ENCODE data around the gene CSF3. TPM values are rescaled to one million over a fixed set of nuclear protein-coding genes. Genes with fewer than 3 reads are reported as not detected.

Gene CSF3
- total and polyA plus RNA-seq, 2 of the 13 experiments (the other 11 are each of a cell fraction or from before 2014, with no cell fraction given): 0.09 TPM; not detected in 1

DNA sequence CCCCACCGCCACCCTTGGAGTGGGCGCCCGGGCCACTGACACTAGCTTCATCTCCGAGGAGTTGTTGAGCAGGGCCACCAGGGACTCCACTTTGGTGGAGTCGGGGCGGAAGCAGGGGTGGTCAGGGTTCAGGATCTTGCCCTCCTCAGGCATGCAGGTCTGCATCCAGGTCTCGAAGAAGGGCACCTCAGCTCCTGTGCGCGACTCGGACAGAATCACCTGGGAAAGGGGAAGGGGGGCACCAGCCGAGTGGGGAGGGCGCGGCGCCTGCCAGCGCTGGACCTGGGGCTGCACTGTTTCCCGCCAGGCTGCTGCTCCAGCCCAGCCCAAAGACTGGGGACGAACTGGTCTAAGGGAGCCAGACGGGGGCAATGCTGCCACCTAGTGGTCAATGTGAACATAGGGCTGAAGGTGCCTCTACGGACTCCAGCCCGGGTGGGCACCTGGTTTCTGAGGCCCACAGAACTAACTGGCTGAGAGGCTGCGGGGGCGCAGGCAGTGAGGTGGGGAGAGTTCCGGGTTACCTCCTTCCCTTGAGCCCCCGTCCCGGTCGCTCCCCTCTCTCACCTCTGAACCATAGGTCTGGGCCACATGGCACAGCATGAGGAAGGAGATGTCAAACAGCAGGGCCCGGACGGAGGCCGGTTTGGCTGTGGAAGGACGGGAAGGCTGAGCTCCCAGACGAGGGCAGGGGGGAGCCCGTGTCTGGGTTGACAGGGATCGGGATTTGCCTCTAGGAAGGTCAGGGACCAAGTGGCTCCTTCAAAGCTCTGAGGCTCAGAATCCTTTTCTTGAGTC, 11.8 kb downstream of the CSF3 start (continued):
- TF ChIP-seq ZNF317 (CRISPR knock-in tag; IDR thresholded peaks at IDR 0.05) (no peak), MBD4 (IDR thresholded peaks at IDR 0.05; ENCODE audit: borderline replicate concordance, low read length) (no peak), NRL (CRISPR knock-in tag; IDR thresholded peaks at IDR 0.05; ENCODE audit: borderline replicate concordance) (peak; percentile 76; the same call in 1 of the 2 replicates), ZNF468 (CRISPR knock-in tag; IDR thresholded peaks at IDR 0.05) (no peak), ATAD3A (CRISPR knock-in tag; IDR thresholded peaks at IDR 0.05) (no peak), TOPORS (CRISPR knock-in tag; IDR thresholded peaks at IDR 0.05) (no peak), CCAR2 (optimal IDR thresholded peaks at IDR 0.05; ENCODE audit: low read depth, low read length) (no peak), FOXP1 (IDR thresholded peaks at IDR 0.05) (no peak), FOXP1 (CRISPR knock-in tag; IDR thresholded peaks at IDR 0.05) (no peak), TAF15 (IDR thresholded peaks at IDR 0.05; ENCODE audit: low read depth, low read length, poor library complexity, severe bottlenecking) (no peak), ZNF354B (CRISPR knock-in tag; IDR thresholded peaks at IDR 0.05) (no peak), TEAD3 (CRISPR knock-in tag; optimal IDR thresholded peaks at IDR 0.05; ENCODE audit: borderline replicate concordance) (peak; percentile 20), SMC3 (IDR thresholded peaks at IDR 0.05; ENCODE audit: low read length) (peak; percentile 69), TRIM24 (CRISPR knock-in tag; IDR thresholded peaks at IDR 0.05) (no peak), HMGA1 (CRISPR knock-in tag; conservative IDR thresholded peaks at IDR 0.05) (no peak), TMF1 (CRISPR knock-in tag; IDR thresholded peaks at IDR 0.05; ENCODE audit: low read depth) (0 out of 2 replicates have a peak, but pooled peaks have one; percentile 28), HNRNPLL (IDR thresholded peaks at IDR 0.05; ENCODE audit: low read depth, low read length, poor library complexity, severe bottlenecking) (peak; percentile 45), CHCHD3 (CRISPR knock-in tag; IDR thresholded peaks at IDR 0.05) (0 out of 2 replicates have a peak, but pooled peaks have one; percentile 44), BCL3 (CRISPR knock-in tag; IDR thresholded peaks at IDR 0.05) (0 out of 2 replicates have a peak, but pooled peaks have one; percentile 32), MIER3 (CRISPR knock-in tag; IDR thresholded peaks at IDR 0.05; ENCODE audit: borderline replicate concordance) (no peak), HOXA5 (CRISPR knock-in tag; IDR thresholded peaks at IDR 0.05) (no peak), SRY (CRISPR knock-in tag; IDR thresholded peaks at IDR 0.05) (no peak), ZNF550 (CRISPR knock-in tag; IDR thresholded peaks at IDR 0.05; ENCODE audit: borderline replicate concordance) (no peak)
- TF ChIP-seq, protein P1, sequence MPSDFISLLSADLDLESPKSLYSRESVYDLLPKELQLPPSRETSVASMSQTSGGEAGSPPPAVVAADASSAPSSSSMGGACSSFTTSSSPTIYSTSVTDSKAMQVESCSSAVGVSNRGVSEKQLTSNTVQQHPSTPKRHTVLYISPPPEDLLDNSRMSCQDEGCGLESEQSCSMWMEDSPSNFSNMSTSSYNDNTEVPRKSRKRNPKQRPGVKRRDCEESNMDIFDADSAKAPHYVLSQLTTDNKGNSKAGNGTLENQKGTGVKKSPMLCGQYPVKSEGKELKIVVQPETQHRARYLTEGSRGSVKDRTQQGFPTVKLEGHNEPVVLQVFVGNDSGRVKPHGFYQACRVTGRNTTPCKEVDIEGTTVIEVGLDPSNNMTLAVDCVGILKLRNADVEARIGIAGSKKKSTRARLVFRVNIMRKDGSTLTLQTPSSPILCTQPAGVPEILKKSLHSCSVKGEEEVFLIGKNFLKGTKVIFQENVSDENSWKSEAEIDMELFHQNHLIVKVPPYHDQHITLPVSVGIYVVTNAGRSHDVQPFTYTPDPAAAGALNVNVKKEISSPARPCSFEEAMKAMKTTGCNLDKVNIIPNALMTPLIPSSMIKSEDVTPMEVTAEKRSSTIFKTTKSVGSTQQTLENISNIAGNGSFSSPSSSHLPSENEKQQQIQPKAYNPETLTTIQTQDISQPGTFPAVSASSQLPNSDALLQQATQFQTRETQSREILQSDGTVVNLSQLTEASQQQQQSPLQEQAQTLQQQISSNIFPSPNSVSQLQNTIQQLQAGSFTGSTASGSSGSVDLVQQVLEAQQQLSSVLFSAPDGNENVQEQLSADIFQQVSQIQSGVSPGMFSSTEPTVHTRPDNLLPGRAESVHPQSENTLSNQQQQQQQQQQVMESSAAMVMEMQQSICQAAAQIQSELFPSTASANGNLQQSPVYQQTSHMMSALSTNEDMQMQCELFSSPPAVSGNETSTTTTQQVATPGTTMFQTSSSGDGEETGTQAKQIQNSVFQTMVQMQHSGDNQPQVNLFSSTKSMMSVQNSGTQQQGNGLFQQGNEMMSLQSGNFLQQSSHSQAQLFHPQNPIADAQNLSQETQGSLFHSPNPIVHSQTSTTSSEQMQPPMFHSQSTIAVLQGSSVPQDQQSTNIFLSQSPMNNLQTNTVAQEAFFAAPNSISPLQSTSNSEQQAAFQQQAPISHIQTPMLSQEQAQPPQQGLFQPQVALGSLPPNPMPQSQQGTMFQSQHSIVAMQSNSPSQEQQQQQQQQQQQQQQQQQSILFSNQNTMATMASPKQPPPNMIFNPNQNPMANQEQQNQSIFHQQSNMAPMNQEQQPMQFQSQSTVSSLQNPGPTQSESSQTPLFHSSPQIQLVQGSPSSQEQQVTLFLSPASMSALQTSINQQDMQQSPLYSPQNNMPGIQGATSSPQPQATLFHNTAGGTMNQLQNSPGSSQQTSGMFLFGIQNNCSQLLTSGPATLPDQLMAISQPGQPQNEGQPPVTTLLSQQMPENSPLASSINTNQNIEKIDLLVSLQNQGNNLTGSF (CRISPR knock-in tag; IDR thresholded peaks at IDR 0.05): no peak

All from HepG2 (cell line).